ENCODE data around the gene DIAPH2. TPM values are rescaled to one million over a fixed set of nuclear protein-coding genes. Genes with fewer than 3 reads are reported as not detected.

The DIAPH2 gene
- total and polyA plus RNA-seq, 8 donors, result 1.9 to 10.0 (median 5.9) TPM

DNA sequence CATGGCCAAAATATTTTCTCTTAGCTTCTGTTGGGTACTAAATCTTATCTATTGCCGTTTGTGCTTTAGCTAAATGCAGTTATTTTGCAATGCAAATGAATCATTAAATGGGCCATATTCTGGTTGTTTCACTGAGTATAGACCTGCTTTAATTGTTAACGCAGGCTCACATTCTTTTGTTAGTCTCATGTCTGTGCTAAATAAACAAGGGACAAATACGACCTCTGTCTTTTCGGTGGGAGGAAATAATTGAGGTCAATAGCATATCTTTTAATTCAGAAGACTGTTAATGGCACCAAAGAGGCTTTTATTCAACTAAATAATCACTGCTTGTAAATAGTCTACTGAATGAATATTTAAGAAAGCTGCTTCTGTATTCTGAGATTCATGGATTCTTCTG is 76.9 kb downstream of the DIAPH2 start:
- no peak for TF ChIP-seq CTCF (IDR thresholded peaks at IDR 0.05)
- Histone ChIP-seq H3K4me1 (peaks cover 0 to 5% (median 0%) of the 10 kb centered on the region in 3 donors), H3K36me3 (no peaks in the 10 kb centered on the region), H3K27me3 (peaks cover 0 to 8% (median 0%) of the 10 kb centered on the region in 4 donors), H3K4me3 (no peak overlapping the region), H3K27ac (no peak overlapping the region), H3K9me3 (no peaks in the 10 kb centered on the region)
- DNase-seq (no peak), FAIRE-seq (no peak), ATAC-seq (no peak)
- intact Hi-C loops (cut with DNase I), result no loop called here
- WGBS, 2 donors, result 33 to 51% methylated on average over 4 of the region's 4 CpGs

GRCh38 chrX:96763608-96764007 is 79.0 kb downstream of the DIAPH2 start:
- DNase-seq (no peak), ATAC-seq (no peak), FAIRE-seq (no peak)
- intact Hi-C loops (cut with DNase I), result no loop called here
- WGBS, 2 donors, result 56 to 59% methylated on average over 4 of the region's 4 CpGs
- H3K9me3 ChIP-seq, result no peaks in the 10 kb centered on the region
- H3K4me3 ChIP-seq, result no peak overlapping the region
- H3K27me3 ChIP-seq, result peaks cover 0 to 8% (median 0%) of the 10 kb centered on the region in 4 donors
- H3K4me1 ChIP-seq, result peaks cover 0 to 5% (median 0%) of the 10 kb centered on the region in 3 donors
- no peak overlapping the region for H3K27ac ChIP-seq
- no peak for TF ChIP-seq CTCF (IDR thresholded peaks at IDR 0.05)
- H3K36me3 ChIP-seq, result no peaks in the 10 kb centered on the region

DNA sequence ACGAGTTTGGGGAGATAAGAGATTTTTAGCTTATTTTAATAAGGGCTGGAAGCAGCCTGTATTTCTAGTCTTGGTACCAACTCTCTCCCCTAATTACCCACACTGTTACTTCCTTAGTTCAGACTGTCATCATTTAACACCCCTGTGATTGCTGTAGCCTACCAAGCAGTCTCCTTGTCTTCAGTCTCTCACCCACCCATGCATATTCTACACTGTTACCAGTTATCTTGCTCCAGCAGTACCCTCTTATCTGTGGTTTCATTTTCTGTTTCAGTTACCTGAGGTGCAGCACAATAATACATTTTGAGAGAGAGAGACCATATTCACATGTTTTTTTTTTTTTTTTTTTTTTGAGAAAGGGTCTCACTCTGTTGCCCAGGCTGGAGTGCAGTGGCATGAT is 80.2 kb downstream of the DIAPH2 start:
- ATAC-seq (no peak), DNase-seq (no peak), FAIRE-seq (no peak)
- peaks cover 0 to 5% (median 0%) of the 10 kb centered on the region in 3 donors for H3K4me1 ChIP-seq
- H3K27me3 ChIP-seq, result peaks cover 0 to 8% (median 0%) of the 10 kb centered on the region in 4 donors
- no peaks in the 10 kb centered on the region for H3K9me3 ChIP-seq
- no peak overlapping the region for H3K4me3 ChIP-seq
- no peak for TF ChIP-seq CTCF (IDR thresholded peaks at IDR 0.05)
- intact Hi-C loops (cut with DNase I), result no loop called here
- H3K36me3 ChIP-seq, result no peaks in the 10 kb centered on the region
- H3K27ac ChIP-seq, result no peak overlapping the region
- 35 to 47% methylated on average over 1 of the region's 1 CpG for WGBS, 2 donors

DNA sequence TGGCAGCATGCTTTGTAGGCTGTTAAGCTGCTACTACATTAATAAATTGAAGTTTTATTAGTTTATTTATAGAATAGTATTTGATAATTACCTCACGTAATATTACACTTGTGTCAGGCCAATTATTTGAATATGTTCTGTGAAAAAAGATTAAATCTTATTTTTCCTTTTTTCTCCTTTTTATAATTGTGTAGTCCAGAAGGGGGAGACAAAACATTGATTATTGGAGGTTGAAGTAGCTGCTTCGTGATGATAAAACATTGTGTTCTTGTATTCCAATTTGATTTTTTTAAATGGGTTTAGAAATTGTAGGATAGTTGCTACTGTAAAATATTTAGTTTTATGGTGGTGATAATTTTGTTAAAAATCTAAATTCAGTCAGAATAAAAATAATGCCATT is 85.7 kb downstream of the DIAPH2 start:
- Histone ChIP-seq H3K4me1 (peaks cover 0 to 5% (median 0%) of the 10 kb centered on the region in 3 donors), H3K27me3 (peaks cover 0 to 3% (median 0%) of the 10 kb centered on the region in 4 donors), H3K9me3 (no peaks in the 10 kb centered on the region), H3K4me3 (no peak overlapping the region), H3K36me3 (no peaks in the 10 kb centered on the region), H3K27ac (no peak overlapping the region)
- DNase-seq (no peak), ATAC-seq (no peak), FAIRE-seq (peak; percentile 95)
- WGBS, 2 donors, result 14 to 17% methylated on average over 2 of the region's 2 CpGs
- intact Hi-C loops (cut with DNase I), result no loop called here
- peak in 2 of 4 donors; percentile 11 to 22 for TF ChIP-seq CTCF (IDR thresholded peaks at IDR 0.05)

DNA sequence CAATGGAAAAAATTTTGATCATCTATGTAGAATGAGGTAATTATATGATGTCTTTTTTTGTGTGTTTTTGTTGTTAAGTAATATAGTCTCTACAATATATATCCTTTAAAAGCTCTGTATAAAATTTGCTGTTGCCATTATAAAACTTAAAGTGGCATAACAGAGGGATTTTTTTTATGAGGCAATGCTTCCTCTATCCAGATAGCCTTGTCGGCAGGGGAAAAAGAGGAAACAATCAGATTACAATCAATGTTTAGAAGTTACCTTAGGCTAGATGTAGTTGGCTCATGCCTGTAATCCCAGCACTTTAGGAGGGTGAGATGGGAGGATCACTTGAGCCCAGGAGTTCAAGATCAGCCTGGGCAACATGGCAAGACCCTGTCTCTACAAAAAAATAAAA is 86.8 kb downstream of the DIAPH2 start:
- Histone ChIP-seq H3K9me3 (no peaks in the 10 kb centered on the region), H3K36me3 (no peaks in the 10 kb centered on the region), H3K4me3 (no peak overlapping the region), H3K27ac (no peak overlapping the region), H3K4me1 (peaks cover 0 to 5% (median 0%) of the 10 kb centered on the region in 3 donors), H3K27me3 (peaks cover 0 to 3% (median 0%) of the 10 kb centered on the region in 4 donors)
- no peak for DNase-seq
- FAIRE-seq, result no peak
- WGBS, 2 donors, result 29 to 31% methylated on average over 1 of the region's 1 CpG
- intact Hi-C loops (cut with DNase I), result no loop called here
- ATAC-seq, result no peak
- TF ChIP-seq CTCF (IDR thresholded peaks at IDR 0.05), result no peak

Data from pancreas (tissue), 10 donors.